ENCODE measurements around the gene OLIG2. TPM values are rescaled to one million over a fixed set of nuclear protein-coding genes. Genes with fewer than 3 reads are reported as not detected.

OLIG2 gene
- total RNA-seq, 1 donor from 2014 or later, result 0.56 TPM

- no peak for DNase-seq (ENCODE audit: extremely low spot score, unreplicated experiment)
- Mint-ChIP-seq H3K9me3 (ENCODE audit: unreplicated experiment) (peaks cover 7% of the 10 kb centered on the region), H3K27ac (ENCODE audit: unreplicated experiment) (no peak within 1 kb of the TSS), H3K27me3 (ENCODE audit: unreplicated experiment) (peaks cover 82% of the 10 kb centered on the region), H3K4me3 (ENCODE audit: unreplicated experiment) (peak within 1 kb of the TSS; percentile 66), H3K4me1 (ENCODE audit: unreplicated experiment) (peaks cover 14% of the 10 kb centered on the region), H3K36me3 (ENCODE audit: unreplicated experiment) (peaks cover 1% of the 10 kb centered on the region)
- TF ChIP-seq, protein P1, sequence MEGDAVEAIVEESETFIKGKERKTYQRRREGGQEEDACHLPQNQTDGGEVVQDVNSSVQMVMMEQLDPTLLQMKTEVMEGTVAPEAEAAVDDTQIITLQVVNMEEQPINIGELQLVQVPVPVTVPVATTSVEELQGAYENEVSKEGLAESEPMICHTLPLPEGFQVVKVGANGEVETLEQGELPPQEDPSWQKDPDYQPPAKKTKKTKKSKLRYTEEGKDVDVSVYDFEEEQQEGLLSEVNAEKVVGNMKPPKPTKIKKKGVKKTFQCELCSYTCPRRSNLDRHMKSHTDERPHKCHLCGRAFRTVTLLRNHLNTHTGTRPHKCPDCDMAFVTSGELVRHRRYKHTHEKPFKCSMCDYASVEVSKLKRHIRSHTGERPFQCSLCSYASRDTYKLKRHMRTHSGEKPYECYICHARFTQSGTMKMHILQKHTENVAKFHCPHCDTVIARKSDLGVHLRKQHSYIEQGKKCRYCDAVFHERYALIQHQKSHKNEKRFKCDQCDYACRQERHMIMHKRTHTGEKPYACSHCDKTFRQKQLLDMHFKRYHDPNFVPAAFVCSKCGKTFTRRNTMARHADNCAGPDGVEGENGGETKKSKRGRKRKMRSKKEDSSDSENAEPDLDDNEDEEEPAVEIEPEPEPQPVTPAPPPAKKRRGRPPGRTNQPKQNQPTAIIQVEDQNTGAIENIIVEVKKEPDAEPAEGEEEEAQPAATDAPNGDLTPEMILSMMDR (IDR thresholded peaks at IDR 0.05), result no peak
These were observed 44.4 kb downstream of the OLIG2 start, which contains the start of gene OLIG1 for GRCh38 chr21:33069994-33070743. OLIG1 (plus strand) TSS chr21:33070141; CDS start chr21:33070247, 106 bp downstream.

- H3K36me3 Mint-ChIP-seq (ENCODE audit: unreplicated experiment), result peaks cover 1% of the 10 kb centered on the region
These were observed 44.9 kb downstream of the OLIG2 start for GRCh38 chr21:33070744-33070997.

DNA sequence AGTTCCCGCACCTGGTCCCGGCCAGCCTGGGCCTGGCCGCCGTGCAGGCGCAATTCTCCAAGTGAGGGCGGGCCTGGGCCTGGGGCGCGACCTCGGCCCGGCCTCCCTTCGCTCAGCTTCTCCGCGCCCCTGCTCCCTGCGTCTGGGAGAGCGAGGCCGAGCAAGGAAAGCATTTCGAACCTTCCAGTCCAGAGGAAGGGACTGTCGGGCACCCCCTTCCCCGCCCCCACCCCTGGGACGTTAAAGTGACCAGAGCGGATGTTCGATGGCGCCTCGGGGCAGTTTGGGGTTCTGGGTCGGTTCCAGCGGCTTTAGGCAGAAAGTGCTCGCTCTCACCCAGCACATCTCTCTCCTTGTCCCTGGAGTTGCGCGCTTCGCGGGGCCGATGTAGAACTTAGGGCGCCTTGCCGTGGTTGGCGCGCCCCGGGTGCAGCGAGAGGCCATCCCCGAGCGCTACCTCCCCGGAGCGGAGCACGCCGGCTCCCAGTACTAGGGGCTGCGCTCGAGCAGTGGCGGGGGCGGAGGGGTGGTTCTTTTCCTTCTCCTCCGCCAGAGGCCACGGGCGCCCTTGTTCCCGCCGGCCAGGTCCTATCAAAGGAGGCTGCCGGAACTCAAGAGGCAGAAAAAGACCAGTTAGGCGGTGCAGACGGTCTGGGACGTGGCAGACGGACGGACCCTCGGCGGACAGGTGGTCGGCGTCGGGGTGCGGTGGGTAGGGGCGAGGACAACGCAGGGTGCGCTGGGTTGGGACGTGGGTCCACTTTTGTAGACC lies 45.4 kb downstream of the OLIG2 start:
- peak overlapping the region; percentile 66 for H3K4me3 Mint-ChIP-seq (ENCODE audit: unreplicated experiment)
- TF ChIP-seq, protein P1 (IDR thresholded peaks at IDR 0.05), result no peak
- peaks cover 82% of the 10 kb centered on the region for H3K27me3 Mint-ChIP-seq (ENCODE audit: unreplicated experiment)
- peaks cover 14% of the 10 kb centered on the region for H3K4me1 Mint-ChIP-seq (ENCODE audit: unreplicated experiment)
- H3K36me3 Mint-ChIP-seq (ENCODE audit: unreplicated experiment), result peaks cover 1% of the 10 kb centered on the region
- no peak overlapping the region for H3K27ac Mint-ChIP-seq (ENCODE audit: unreplicated experiment)
- DNase-seq (ENCODE audit: extremely low spot score, unreplicated experiment), result no peak
- peaks cover 7% of the 10 kb centered on the region for H3K9me3 Mint-ChIP-seq (ENCODE audit: unreplicated experiment)

More at GRCh38 chr21:33070744-33070997, 44.9 kb downstream of the OLIG2 start:
- Mint-ChIP-seq H3K9me3 (ENCODE audit: unreplicated experiment) (peaks cover 7% of the 10 kb centered on the region), H3K4me3 (ENCODE audit: unreplicated experiment) (no peak overlapping the region), H3K4me1 (ENCODE audit: unreplicated experiment) (peaks cover 14% of the 10 kb centered on the region), H3K27ac (ENCODE audit: unreplicated experiment) (no peak overlapping the region), H3K27me3 (ENCODE audit: unreplicated experiment) (peaks cover 82% of the 10 kb centered on the region)
- TF ChIP-seq, protein P1 (IDR thresholded peaks at IDR 0.05), result no peak
- no peak for DNase-seq (ENCODE audit: extremely low spot score, unreplicated experiment)

DNA sequence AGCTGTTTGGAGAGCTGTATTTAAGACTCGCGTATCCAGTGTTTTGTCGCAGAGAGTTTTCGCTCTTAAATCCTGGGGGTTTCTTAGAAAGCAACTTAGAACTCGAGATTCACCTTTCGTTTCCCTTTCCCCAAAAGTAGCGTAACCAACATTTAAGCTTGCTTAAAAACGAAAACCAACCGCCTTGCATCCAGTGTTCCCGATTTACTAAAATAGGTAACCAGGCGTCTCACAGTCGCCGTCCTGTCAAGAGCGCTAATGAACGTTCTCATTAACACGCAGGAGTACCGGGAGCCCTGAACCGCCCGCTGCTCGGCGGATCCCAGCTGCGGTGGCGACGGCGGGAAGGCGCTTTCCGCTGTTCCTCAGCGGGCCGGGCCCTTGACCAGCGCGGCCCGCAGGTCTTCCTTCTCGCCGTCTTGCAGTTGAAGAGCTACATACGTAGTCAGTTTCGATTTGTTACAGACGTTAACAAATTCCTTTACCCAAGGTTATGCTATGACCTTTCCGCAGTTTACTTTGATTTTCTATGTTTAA lies 46.1 kb downstream of the OLIG2 start:
- H3K27me3 Mint-ChIP-seq (ENCODE audit: unreplicated experiment), result peaks cover 81% of the 10 kb centered on the region
- peaks cover 1% of the 10 kb centered on the region for H3K36me3 Mint-ChIP-seq (ENCODE audit: unreplicated experiment)
- H3K4me3 Mint-ChIP-seq (ENCODE audit: unreplicated experiment), result peak overlapping the region; percentile 66
- TF ChIP-seq, protein P1 (IDR thresholded peaks at IDR 0.05), result no peak
- peaks cover 14% of the 10 kb centered on the region for H3K4me1 Mint-ChIP-seq (ENCODE audit: unreplicated experiment)
- DNase-seq (ENCODE audit: extremely low spot score, unreplicated experiment), result no peak
- H3K9me3 Mint-ChIP-seq (ENCODE audit: unreplicated experiment), result peaks cover 7% of the 10 kb centered on the region
- no peak overlapping the region for H3K27ac Mint-ChIP-seq (ENCODE audit: unreplicated experiment)

DNA sequence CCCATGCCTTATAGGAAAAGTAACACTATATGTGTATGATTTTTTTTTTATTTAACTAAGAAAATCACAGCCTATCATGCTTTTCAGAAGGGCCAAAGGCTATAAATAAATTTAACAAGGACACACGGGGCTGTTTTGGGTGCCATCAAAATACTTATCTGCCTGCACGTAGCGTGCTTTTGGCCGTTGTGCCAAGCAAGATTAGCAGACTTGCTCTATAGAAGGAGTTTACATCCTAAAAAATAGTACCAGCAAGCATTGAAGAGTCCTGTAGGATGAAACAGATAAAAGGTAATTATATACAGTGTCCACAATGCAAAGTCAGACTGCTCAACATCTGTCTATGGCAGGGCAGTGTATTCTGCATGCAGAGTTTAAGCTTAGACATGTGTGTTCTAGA lies 47.9 kb downstream of the OLIG2 start:
- H3K27me3 Mint-ChIP-seq (ENCODE audit: unreplicated experiment), result peaks cover 83% of the 10 kb centered on the region
- peaks cover 7% of the 10 kb centered on the region for H3K9me3 Mint-ChIP-seq (ENCODE audit: unreplicated experiment)
- no peak overlapping the region for H3K27ac Mint-ChIP-seq (ENCODE audit: unreplicated experiment)
- H3K36me3 Mint-ChIP-seq (ENCODE audit: unreplicated experiment), result peaks cover 1% of the 10 kb centered on the region
- DNase-seq (ENCODE audit: extremely low spot score, unreplicated experiment), result no peak
- peaks cover 14% of the 10 kb centered on the region for H3K4me1 Mint-ChIP-seq (ENCODE audit: unreplicated experiment)
- no peak overlapping the region for H3K4me3 Mint-ChIP-seq (ENCODE audit: unreplicated experiment)
- TF ChIP-seq, protein P1 (IDR thresholded peaks at IDR 0.05), result no peak
